Trophoblast cell (in vitro differentiated cells and primary cell): ENCODE results near the gene RABL6.
A peak's percentile ranks its signal among the peaks of the same experiment; 100 is the strongest.

Experiments
- DNase-seq, 2 donors: peaks; one replicate each; pipeline ENCODE4 v3.0.0-alpha.2; 2016
- H2AFZ ChIP-seq: 2 replicates; pipeline ENCODE4 v1.6.1; 2013; ENCODE audit warnings: low read length, moderate library complexity, mild to moderate bottlenecking; ENCODE audit not compliant: insufficient read depth, poor library complexity
- H2AK5ac ChIP-seq: 2 replicates; pipeline ENCODE4 v1.6.1; 2013; ENCODE audit warnings: mild to moderate bottlenecking, low read length
- H2BK120ac ChIP-seq: 2 replicates; pipeline ENCODE4 v1.6.1; 2013; ENCODE audit warnings: low read length, mild to moderate bottlenecking, moderate library complexity; ENCODE audit not compliant: insufficient read depth, poor library complexity
- H2BK12ac ChIP-seq: 2 replicates; pipeline ENCODE4 v1.6.1; 2013; ENCODE audit warnings: mild to moderate bottlenecking, low read length, moderate library complexity
- H2BK5ac ChIP-seq: 2 replicates; pipeline ENCODE4 v1.6.1; 2013; ENCODE audit warnings: low read length, low read depth, moderate library complexity, mild to moderate bottlenecking; ENCODE audit not compliant: poor library complexity
- H3K14ac ChIP-seq: 2 replicates; pipeline ENCODE4 v1.6.1; 2013; ENCODE audit warnings: mild to moderate bottlenecking, low read length
- H3K18ac ChIP-seq: 2 replicates; pipeline ENCODE4 v1.6.1; 2013; ENCODE audit warnings: mild to moderate bottlenecking, low read length
- H3K23ac ChIP-seq: 2 replicates; pipeline ENCODE4 v1.6.1; 2013; ENCODE audit warnings: low read length
- H3K27ac ChIP-seq: 2 replicates; pipeline ENCODE4 v1.5.1; 2013; ENCODE audit warnings: low read depth, mild to moderate bottlenecking, inconsistent platforms, low read length, moderate library complexity
- H3K27me3 ChIP-seq: 2 replicates; pipeline ENCODE4 v1.6.1; 2013; ENCODE audit warnings: inconsistent platforms, mild to moderate bottlenecking, low read length, moderate library complexity; ENCODE audit not compliant: insufficient read depth
- H3K36me3 ChIP-seq, 2 experiments: 1 replicate in 1 of 2; 2 replicates in 1 of 2; pipeline ENCODE4 v1.6.1; 2013; ENCODE audit warnings: low read length in 2 of 2, mild to moderate bottlenecking in 2 of 2, moderate library complexity in 1 of 2; ENCODE audit not compliant: insufficient read depth in 2 of 2, control insufficient read depth in 1 of 2
- H3K4ac ChIP-seq: 2 replicates; pipeline ENCODE4 v1.6.1; 2013; ENCODE audit warnings: low read depth, mild to moderate bottlenecking, low read length, moderate library complexity
- H3K4me1 ChIP-seq, 2 experiments: 1 replicate in 1 of 2; 2 replicates in 1 of 2; pipeline ENCODE4 v1.6.1; 2013; ENCODE audit warnings: low read length in 2 of 2, mild to moderate bottlenecking in 2 of 2, moderate library complexity in 1 of 2; ENCODE audit not compliant: insufficient read depth in 2 of 2, control insufficient read depth in 1 of 2
- H3K4me2 ChIP-seq: 2 replicates; pipeline ENCODE4 v1.6.1; 2013; ENCODE audit warnings: inconsistent platforms, mild to moderate bottlenecking, low read length, moderate library complexity
- H3K4me3 ChIP-seq: 2 replicates; pipeline ENCODE4 v1.5.1; 2013; ENCODE audit warnings: mild to moderate bottlenecking, low read depth, low read length, inconsistent platforms
- H3K79me1 ChIP-seq: one replicate; pipeline ENCODE4 v1.6.1; 2013; ENCODE audit warnings: low read length
- H3K79me2 ChIP-seq: 2 replicates; pipeline ENCODE4 v1.6.1; 2013; ENCODE audit warnings: low read length, mild to moderate bottlenecking; ENCODE audit not compliant: control insufficient read depth, insufficient read depth, poor library complexity
- H3K9ac ChIP-seq: 2 replicates; pipeline ENCODE4 v1.6.1; 2013; ENCODE audit warnings: mild to moderate bottlenecking, low read length
- H3K9me3 ChIP-seq: 2 replicates; pipeline ENCODE4 v1.6.1; 2013; ENCODE audit warnings: low read depth, mild to moderate bottlenecking, control low read depth, inconsistent platforms, low read length; ENCODE audit not compliant: insufficient read depth
- H4K12ac ChIP-seq: 2 replicates; pipeline ENCODE4 v1.6.1; 2013; ENCODE audit warnings: low read depth, mild to moderate bottlenecking, low read length, moderate library complexity
- H4K8ac ChIP-seq: 2 replicates; pipeline ENCODE4 v1.6.1; 2013; ENCODE audit warnings: low read depth, mild to moderate bottlenecking, low read length, moderate library complexity
- H4K91ac ChIP-seq: one replicate; pipeline ENCODE4 v1.6.1; 2013; ENCODE audit warnings: low read depth, mild to moderate bottlenecking, low read length, moderate library complexity
- WGBS: extraction: QIAGEN DNeasy Blood & Tissue Kit; methylation state at CpG from one replicate; pipeline ENCODE4 v1.1.7; 2013; ENCODE audit warnings: missing lambda C conversion rate; ENCODE audit not compliant: insufficient read length, insufficient coverage; ENCODE audit errors: extremely low coverage; 5-methylcytosine and 5-hydroxymethylcytosine counted together

The RABL6 gene

DNA sequence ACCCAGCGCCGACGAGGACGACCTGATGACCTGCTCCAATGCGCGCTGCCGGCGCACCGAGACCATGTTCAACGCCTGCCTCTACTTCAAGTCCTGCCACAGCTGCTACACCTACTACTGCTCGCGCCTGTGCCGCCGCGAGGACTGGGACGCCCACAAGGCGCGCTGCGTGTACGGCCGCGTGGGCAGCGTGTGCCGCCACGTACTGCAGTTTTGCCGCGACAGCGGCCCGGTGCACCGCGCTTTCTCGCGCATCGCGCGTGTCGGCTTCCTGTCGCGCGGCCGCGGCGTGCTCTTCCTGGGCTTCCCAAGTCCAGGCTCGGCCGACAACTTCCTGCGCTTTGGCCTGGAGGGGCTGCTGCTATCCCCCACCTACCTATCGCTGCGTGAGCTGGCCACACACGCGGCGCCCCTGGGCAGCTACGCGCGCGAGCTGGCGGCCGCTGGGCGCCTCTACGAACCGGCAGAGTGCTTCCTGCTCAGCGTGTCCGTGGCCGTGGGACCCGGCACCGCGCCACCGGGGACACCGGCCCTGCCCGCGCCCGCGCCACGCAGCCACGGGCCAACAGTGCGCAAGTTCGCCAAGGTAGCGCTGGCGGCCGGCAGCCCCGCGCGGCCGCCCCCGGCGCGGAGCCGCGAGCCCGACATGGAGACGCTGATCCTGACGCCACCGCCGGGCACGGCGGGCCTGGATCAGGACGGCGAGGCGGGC lies 38.8 kb downstream of the RABL6 start:
- no peak overlapping the region for H2BK12ac ChIP-seq
- peaks cover 19 to 20% of the 10 kb centered on the region in 2 experiments for H3K4me1 ChIP-seq
- H2AFZ ChIP-seq = peak overlapping the region; percentile 75
- peaks cover 4% of the 10 kb centered on the region for H3K27me3 ChIP-seq
- H3K4ac ChIP-seq = peak overlapping the region; percentile 1
- no peak overlapping the region for H2BK120ac ChIP-seq
- no peak overlapping the region for H2AK5ac ChIP-seq
- peaks cover 25% of the 10 kb centered on the region for H3K9me3 ChIP-seq
- peak overlapping the region; percentile 23 for H4K8ac ChIP-seq
- H3K9ac ChIP-seq = no peak overlapping the region
- peak overlapping the region; percentile 79 for H4K91ac ChIP-seq
- no peak overlapping the region for H3K27ac ChIP-seq
- H3K14ac ChIP-seq = peak overlapping the region; percentile 65
- peak overlapping the region; percentile 59 for H4K12ac ChIP-seq
- peak overlapping the region; percentile 3 for H2BK5ac ChIP-seq
- DNase-seq = peak in 1 of 2 donors; percentile 34
- H3K4me2 ChIP-seq = peak overlapping the region; percentile 63
- peak overlapping the region; percentile 60 for H3K4me3 ChIP-seq
- H3K18ac ChIP-seq = peak overlapping the region; percentile 16
- H3K36me3 ChIP-seq = peaks cover 14 to 16% of the 10 kb centered on the region in 2 experiments
- peaks cover 22% of the 10 kb centered on the region for H3K79me1 ChIP-seq
- WGBS = no CpG with 5 or more reads among the region's 98 CpGs
- no peak overlapping the region for H3K23ac ChIP-seq
- H3K79me2 ChIP-seq = peaks cover 9% of the 10 kb centered on the region

DNA sequence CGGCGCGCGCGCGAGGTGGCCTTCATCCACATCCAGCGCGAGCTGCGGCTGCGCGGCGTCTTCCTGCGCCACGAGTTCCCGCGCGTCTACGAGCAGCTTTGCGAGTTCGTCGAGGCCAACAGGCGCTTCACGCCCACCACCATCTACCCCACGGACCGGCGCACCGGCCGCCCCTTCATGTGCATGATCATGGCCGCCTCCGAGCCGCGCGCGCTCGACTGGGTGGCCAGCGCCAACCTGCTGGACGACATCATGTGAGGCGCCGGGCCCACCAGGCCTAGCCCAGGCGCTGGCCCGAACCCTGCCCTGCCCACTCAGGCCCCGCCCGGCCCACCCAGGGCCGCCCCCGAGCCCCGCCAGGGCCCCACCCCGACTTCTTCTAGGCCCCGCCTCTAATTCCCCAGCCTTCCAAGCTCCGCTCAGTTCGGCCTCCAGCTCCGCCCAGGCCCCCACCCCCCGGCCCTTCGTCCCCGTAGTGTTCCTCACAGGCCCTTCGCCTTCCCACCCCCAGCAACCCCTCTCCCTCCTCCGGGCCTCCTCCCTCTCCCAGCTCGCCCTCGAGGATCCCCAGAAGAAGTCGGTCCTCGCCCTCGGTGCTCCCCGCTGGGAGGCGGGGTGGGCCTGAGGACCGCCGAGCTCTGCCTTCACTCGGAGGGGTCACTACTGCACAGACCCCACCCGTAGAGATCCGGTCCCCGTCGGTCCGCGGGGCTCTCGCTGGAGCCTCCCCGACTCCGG lies 39.5 kb downstream of the RABL6 start:
- H3K18ac ChIP-seq = peak overlapping the region; percentile 10
- H3K4ac ChIP-seq = peak overlapping the region; percentile 1
- peak overlapping the region; percentile 80 for H2AK5ac ChIP-seq
- peak overlapping the region; percentile 59 for H4K12ac ChIP-seq
- no peak overlapping the region for H3K23ac ChIP-seq
- peak overlapping the region; percentile 75 for H2AFZ ChIP-seq
- H3K79me1 ChIP-seq = peaks cover 22% of the 10 kb centered on the region
- peak overlapping the region; percentile 23 for H4K8ac ChIP-seq
- peak; percentile 50 to 68 for DNase-seq
- H3K27me3 ChIP-seq = peaks cover 4% of the 10 kb centered on the region
- peak overlapping the region; percentile 8 for H2BK5ac ChIP-seq
- peak overlapping the region; percentile 84 for H4K91ac ChIP-seq
- H2BK120ac ChIP-seq = peak overlapping the region; percentile 65
- peak overlapping the region; percentile 68 for H3K4me2 ChIP-seq
- H3K27ac ChIP-seq = peak overlapping the region; percentile 90
- peak overlapping the region; percentile 65 for H3K14ac ChIP-seq
- H3K4me3 ChIP-seq = peak overlapping the region; percentile 76
- peaks cover 25% of the 10 kb centered on the region for H3K9me3 ChIP-seq
- H2BK12ac ChIP-seq = no peak overlapping the region
- peaks cover 9% of the 10 kb centered on the region for H3K79me2 ChIP-seq
- peaks cover 19 to 20% of the 10 kb centered on the region in 2 experiments for H3K4me1 ChIP-seq
- no CpG with 5 or more reads among the region's 75 CpGs for WGBS
- peaks cover 15 to 20% of the 10 kb centered on the region in 2 experiments for H3K36me3 ChIP-seq
- peak overlapping the region; percentile 31 for H3K9ac ChIP-seq

DNA sequence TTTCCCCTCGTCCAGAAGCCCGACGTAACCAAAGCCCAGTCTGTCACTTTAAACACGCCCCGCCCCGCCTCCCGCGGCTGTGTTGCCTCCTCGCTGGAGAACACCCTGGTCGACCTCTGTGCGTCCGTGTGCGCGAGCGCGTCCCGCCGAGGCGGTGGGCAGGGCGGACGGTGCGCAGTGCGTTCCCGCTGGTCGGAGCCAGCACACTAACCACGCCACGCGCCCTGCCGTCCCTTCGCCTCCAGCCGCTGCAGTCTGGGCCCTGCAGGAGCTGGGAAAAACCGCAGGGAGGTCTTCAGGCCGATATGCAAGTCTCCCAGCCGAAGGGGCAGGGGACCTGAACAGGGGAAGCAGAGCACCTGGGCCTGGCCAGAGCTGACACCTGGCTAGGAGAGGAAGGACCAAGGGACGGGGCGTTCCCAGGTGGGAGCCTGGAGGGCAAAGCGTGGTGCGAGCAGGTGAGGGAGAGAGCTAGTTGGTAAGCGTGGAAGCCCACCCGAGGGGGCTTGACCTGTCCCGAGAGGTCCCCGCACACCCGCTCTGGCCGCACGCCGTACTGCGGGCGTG lies 40.2 kb downstream of the RABL6 start:
- peak overlapping the region; percentile 6 for H3K18ac ChIP-seq
- H3K4me2 ChIP-seq = peak overlapping the region; percentile 68
- peak overlapping the region; percentile 90 for H3K27ac ChIP-seq
- peak; percentile 86 to 91 for DNase-seq
- peak overlapping the region; percentile 65 for H2BK120ac ChIP-seq
- peaks cover 15 to 20% of the 10 kb centered on the region in 2 experiments for H3K36me3 ChIP-seq
- peak overlapping the region; percentile 10 for H4K12ac ChIP-seq
- H3K79me1 ChIP-seq = peaks cover 22% of the 10 kb centered on the region
- H3K4me3 ChIP-seq = peak overlapping the region; percentile 76
- H2BK5ac ChIP-seq = peak overlapping the region; percentile 8
- peak overlapping the region; percentile 5 for H4K8ac ChIP-seq
- H2AK5ac ChIP-seq = peak overlapping the region; percentile 77
- peaks cover 4% of the 10 kb centered on the region for H3K27me3 ChIP-seq
- H3K9ac ChIP-seq = peak overlapping the region; percentile 59
- peaks cover 9% of the 10 kb centered on the region for H3K79me2 ChIP-seq
- peak overlapping the region; percentile 1 for H3K4ac ChIP-seq
- H3K9me3 ChIP-seq = peaks cover 26% of the 10 kb centered on the region
- H3K23ac ChIP-seq = no peak overlapping the region
- H4K91ac ChIP-seq = peak overlapping the region; percentile 84
- no peak overlapping the region for H2BK12ac ChIP-seq
- H2AFZ ChIP-seq = peak overlapping the region; percentile 67
- H3K14ac ChIP-seq = peak overlapping the region; percentile 6
- no CpG with 5 or more reads among the region's 48 CpGs for WGBS
- H3K4me1 ChIP-seq = peaks cover 19 to 20% of the 10 kb centered on the region in 2 experiments

DNA sequence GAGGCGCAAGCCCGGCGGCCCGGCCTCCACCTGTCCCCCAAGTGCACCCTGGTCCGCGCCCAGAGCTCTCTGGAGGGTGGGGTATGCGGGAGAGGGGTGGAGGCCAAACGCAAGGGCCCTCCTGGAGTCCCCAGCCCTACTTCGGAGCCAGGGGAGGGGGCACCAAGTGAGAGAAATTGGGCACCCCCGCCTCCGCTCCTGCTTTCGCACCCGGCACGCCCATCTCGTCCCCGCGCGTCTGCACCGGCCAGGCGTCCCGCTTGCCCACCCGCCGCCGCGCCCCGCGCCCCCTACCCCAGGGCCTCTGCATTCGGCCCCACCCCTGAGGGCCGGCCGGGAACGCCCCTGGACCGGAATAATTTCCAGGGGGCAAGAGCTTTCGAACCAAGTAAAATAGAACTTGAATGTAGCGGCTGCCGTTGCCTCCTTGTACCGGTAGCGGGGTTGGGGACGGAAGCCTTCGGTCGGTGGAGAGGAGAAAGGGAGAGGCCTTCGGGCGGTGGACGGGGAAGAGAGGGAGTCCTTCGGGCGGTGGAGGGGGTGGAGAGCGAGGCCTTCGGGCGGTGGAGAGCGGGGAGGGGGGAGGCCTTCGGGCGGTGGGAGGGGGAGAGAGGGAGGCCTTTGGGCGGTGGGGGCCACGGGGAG lies 40.8 kb downstream of the RABL6 start:
- H3K4me3 ChIP-seq = peak overlapping the region; percentile 76
- peaks cover 19 to 20% of the 10 kb centered on the region in 2 experiments for H3K4me1 ChIP-seq
- peak overlapping the region; percentile 84 for H3K9ac ChIP-seq
- H2BK12ac ChIP-seq = no peak overlapping the region
- peaks cover 9% of the 10 kb centered on the region for H3K79me2 ChIP-seq
- H4K91ac ChIP-seq = peak overlapping the region; percentile 86
- peak overlapping the region; percentile 1 for H3K4ac ChIP-seq
- no peak overlapping the region for H3K23ac ChIP-seq
- H3K27me3 ChIP-seq = peaks cover 4% of the 10 kb centered on the region
- H3K18ac ChIP-seq = peak overlapping the region; percentile 88
- H2AFZ ChIP-seq = peak overlapping the region; percentile 67
- peak overlapping the region; percentile 92 for H3K27ac ChIP-seq
- H3K9me3 ChIP-seq = peaks cover 28% of the 10 kb centered on the region
- H3K79me1 ChIP-seq = peaks cover 22% of the 10 kb centered on the region
- H3K36me3 ChIP-seq = peaks cover 15 to 20% of the 10 kb centered on the region in 2 experiments
- no CpG with 5 or more reads among the region's 53 CpGs for WGBS
- H2BK120ac ChIP-seq = peak overlapping the region; percentile 57
- peak overlapping the region; percentile 73 for H3K14ac ChIP-seq
- H3K4me2 ChIP-seq = peak overlapping the region; percentile 80
- peak overlapping the region; percentile 10 for H4K12ac ChIP-seq
- DNase-seq = peak; percentile 30 to 42
- H2AK5ac ChIP-seq = peak overlapping the region; percentile 77
- peak overlapping the region; percentile 75 for H4K8ac ChIP-seq
- peak overlapping the region; percentile 81 for H2BK5ac ChIP-seq
